HCT116 (cell line): ENCODE measurements around the gene SLC2A13. TPM values are rescaled to one million over a fixed set of nuclear protein-coding genes. Genes with fewer than 3 reads are reported as not detected.
A peak's percentile ranks its signal among the peaks of the same experiment; 100 is the strongest.

ENCODE experiments used
- ATAC-seq: fragments of 200-7000 bp; cut with Tn5 transposase; 2 replicates; pipeline ENCODE4 v1.9.1; 2020; ENCODE audit warnings: mild to moderate bottlenecking, moderate library complexity
- BruUV-seq: library from RNA; stranded (reverse); fragments of 400-500 nt; replicated peaks from 2 replicates; lab custom pipeline; 2021; lab: Mats Ljungman, UMichigan
- CTCF ChIA-PET: fragments of 300-600 bp; sonication (Branson Sonifier 250); formaldehyde crosslinking; loops from one replicate; lab custom pipeline; 2021; ENCODE audit warnings: antibody characterized with exemption; lab: Charles Lee
- POLR2A ChIA-PET: fragments of 300-600, 350-600 bp; sonication (Branson Sonifier 250); formaldehyde crosslinking; loops from one replicate; lab custom pipeline; 2021; ENCODE audit warnings: antibody characterized with exemption; lab: Charles Lee
- RAD21 ChIA-PET, 2 experiments: fragments of 300-600 bp; sonication (Branson Sonifier 250); formaldehyde crosslinking; loops; one replicate each; lab custom pipeline; 2023; ENCODE audit warnings: low total read pairs in 2 of 2; ENCODE audit not compliant: uncharacterized antibody in 2 of 2, unreplicated experiment in 2 of 2, low non-redundant PET in 1 of 2; lab: Charles Lee
- DNase-seq: peaks from one replicate; pipeline ENCODE4 v3.0.0-alpha.2; 2010; ENCODE audit warnings: low read depth, low spot score
- H2AFZ ChIP-seq: fragments of 200-600 bp; shearing (Covaris generic), sonication (generic); 2 replicates; pipeline ENCODE4 v1.6.1; 2017; ENCODE audit warnings: low read depth, mixed run types, mixed read lengths, antibody characterized with exemption, low read length; ENCODE audit not compliant: poor library complexity, severe bottlenecking
- H3K27ac ChIP-seq: 2 replicates; pipeline ENCODE4 v1.5.1; 2012; ENCODE audit warnings: low read depth, low read length
- H3K27me3 ChIP-seq: fragments of 200-600 bp; sonication (generic); 2 replicates; pipeline ENCODE4 v1.6.1; 2016; ENCODE audit warnings: mixed run types, low read length, mixed read lengths; ENCODE audit not compliant: insufficient read depth
- H3K36me3 ChIP-seq, 2 experiments: fragments of 200-500 bp in 1 of 2; fragments of 200-600 bp in 1 of 2; sonication (Bioruptor generic) in 1 of 2; sonication (generic) in 1 of 2; 2 replicates each; pipeline versions ENCODE4 v1.5.1 to v1.6.1; 2014 to 2016; ENCODE audit warnings: low read length in 2 of 2, inconsistent platforms in 1 of 2, mixed read lengths in 1 of 2, mixed run types in 1 of 2; ENCODE audit not compliant: insufficient read depth in 2 of 2, control insufficient read depth in 1 of 2
- H3K4me1 ChIP-seq, 2 experiments: fragments of 200-600 bp in 1 of 2; sonication (generic) in 1 of 2; 2 replicates each; pipeline versions ENCODE4 v1.5.1 to v1.6.1; 2012 to 2017; ENCODE audit warnings: low read length in 2 of 2, inconsistent platforms in 1 of 2, mild to moderate bottlenecking in 1 of 2, mixed read lengths in 1 of 2, mixed run types in 1 of 2, moderate library complexity in 1 of 2; ENCODE audit not compliant: insufficient read depth in 2 of 2, control insufficient read depth in 1 of 2
- H3K4me2 ChIP-seq: fragments of 200-600 bp; sonication (generic); 2 replicates; pipeline ENCODE4 v1.6.1; 2017; ENCODE audit warnings: mixed run types, low read length, mixed read lengths
- H3K4me3 ChIP-seq, 2 experiments: fragments of 200-600 bp in 1 of 2; sonication (generic) in 1 of 2; replicated peaks in 1 of 2; 2 replicates each; pipeline ENCODE4 v1.5.1; 2011 to 2016; ENCODE audit warnings: low read length in 2 of 2, control low read depth in 1 of 2, low read depth in 1 of 2, mild to moderate bottlenecking in 1 of 2, mixed read lengths in 1 of 2, mixed run types in 1 of 2
- H3K79me2 ChIP-seq: fragments of 200-600 bp; sonication (generic); 2 replicates; pipeline ENCODE4 v1.6.1; 2017; ENCODE audit warnings: mild to moderate bottlenecking, mixed run types, low read length, moderate library complexity, mixed read lengths; ENCODE audit not compliant: insufficient read depth
- H3K9ac ChIP-seq: fragments of 200-600 bp; sonication (generic); 2 replicates; pipeline ENCODE4 v1.6.1; 2016; ENCODE audit warnings: low read length, mixed read lengths
- H3K9me2 ChIP-seq: fragments of 200-600 bp; sonication (generic), shearing (Covaris generic); 2 replicates; pipeline ENCODE4 v1.6.1; 2017; ENCODE audit warnings: mixed run types, mild to moderate bottlenecking, moderate library complexity; ENCODE audit not compliant: insufficient read depth
- H3K9me3 ChIP-seq, 2 experiments: fragments of 200-500 bp in 1 of 2; fragments of 200-600 bp in 1 of 2; sonication (Bioruptor generic) in 1 of 2; sonication (generic) in 1 of 2; 2 replicates each; pipeline ENCODE4 v1.6.1; 2014 to 2017; ENCODE audit warnings: low read length in 2 of 2, mixed read lengths in 2 of 2, inconsistent platforms in 1 of 2, low read depth in 1 of 2, mild to moderate bottlenecking in 1 of 2, mixed run types in 1 of 2, moderate library complexity in 1 of 2; ENCODE audit not compliant: control insufficient read depth in 1 of 2, insufficient read depth in 1 of 2
- H4K20me1 ChIP-seq: fragments of 200-600 bp; sonication (generic), shearing (Covaris generic); 2 replicates; pipeline ENCODE4 v1.6.1; 2017; ENCODE audit warnings: mixed run types, mild to moderate bottlenecking, moderate library complexity; ENCODE audit not compliant: insufficient read depth
- CBX3 ChIP-seq: IDR thresholded peaks from 2 replicates; pipeline ENCODE4 v1.6.1; 2012; ENCODE audit warnings: low read depth
- CEBPB ChIP-seq: IDR thresholded peaks from 2 replicates; pipeline ENCODE4 v1.6.1; 2012; ENCODE audit warnings: low read depth
- CTCF ChIP-seq, 3 experiments: fragments of 200-600 bp in 1 of 3; sonication (generic) in 1 of 3; IDR thresholded peaks in 2 of 3; conservative IDR thresholded peaks in 1 of 3; 2 replicates each; pipeline ENCODE4 v1.5.1; 2012 to 2017; ENCODE audit warnings: low read depth in 2 of 3, low read length in 2 of 3, antibody characterized with exemption in 1 of 3, borderline replicate concordance in 1 of 3, control low read depth in 1 of 3, mild to moderate bottlenecking in 1 of 3, mixed read lengths in 1 of 3, mixed run types in 1 of 3, moderate library complexity in 1 of 3; ENCODE audit not compliant: insufficient read depth in 1 of 3
- EGR1 ChIP-seq: IDR thresholded peaks from 2 replicates; pipeline ENCODE4 v1.6.1; 2012; ENCODE audit warnings: low read depth
- ELF1 ChIP-seq: IDR thresholded peaks from 2 replicates; pipeline ENCODE4 v1.6.1; 2012; ENCODE audit warnings: low read depth, borderline replicate concordance
- EZH2phosphoT487 ChIP-seq: fragments of 200-600 bp; IDR thresholded peaks from 2 replicates; pipeline ENCODE4 v1.6.1; 2018; ENCODE audit warnings: antibody characterized with exemption, borderline replicate concordance
- MAX ChIP-seq: IDR thresholded peaks from 2 replicates; pipeline ENCODE4 v1.6.1; 2012
- POLR2A ChIP-seq: IDR thresholded peaks from 2 replicates; pipeline ENCODE4 v1.7.0; 2011; ENCODE audit warnings: borderline replicate concordance; ENCODE audit not compliant: insufficient read depth, insufficient read length; ENCODE audit errors: extremely low read depth
- POLR2AphosphoS5 ChIP-seq: IDR thresholded peaks from 2 replicates; pipeline ENCODE4 v1.6.1; 2011; ENCODE audit warnings: mild to moderate bottlenecking, low read depth, low read length, moderate library complexity
- RAD21 ChIP-seq: IDR thresholded peaks from 2 replicates; pipeline ENCODE4 v1.6.1; 2012; ENCODE audit warnings: low read depth, mild to moderate bottlenecking
- SIN3A ChIP-seq: IDR thresholded peaks from 2 replicates; pipeline ENCODE4 v1.6.1; 2012; ENCODE audit warnings: low read depth
- SRF ChIP-seq: IDR thresholded peaks from 2 replicates; pipeline ENCODE4 v1.6.1; 2012; ENCODE audit warnings: low read depth
- TCF7L2 ChIP-seq: IDR thresholded peaks from 2 replicates; pipeline ENCODE4 v1.7.0; 2011; ENCODE audit warnings: borderline replicate concordance, inconsistent platforms; ENCODE audit not compliant: insufficient read depth, insufficient read length; ENCODE audit errors: extremely low read depth
- YY1 ChIP-seq: IDR thresholded peaks from 2 replicates; pipeline ENCODE4 v1.6.1; 2011; ENCODE audit warnings: low read length, low read depth, moderate library complexity, mild to moderate bottlenecking; ENCODE audit not compliant: insufficient replicate concordance; ENCODE audit errors: extremely low read depth
- ZFX ChIP-seq: fragments of 450-650 bp; IDR thresholded peaks from 2 replicates; pipeline ENCODE4 v1.6.1; 2017
- intact Hi-C: fragments of 100-400 bp; cut with micrococcal nuclease; formaldehyde crosslinking; loops from 2 replicates; pipeline ENCODE4 v1.10.0; 2022
- total RNA-seq: library from RNA; stranded (reverse); gene quantifications from one replicate; pipeline ENCODE4 v1.2.1, GENCODE V29; 2021; ENCODE audit not compliant: unreplicated experiment
- TF ChIP-seq, protein P1 (sequence below): IDR thresholded peaks from 2 replicates; pipeline ENCODE4 v1.6.1; 2012
- TF ChIP-seq, protein P2 (sequence below): IDR thresholded peaks from 2 replicates; pipeline ENCODE4 v1.6.1; 2011; ENCODE audit warnings: mild to moderate bottlenecking, low read length, moderate library complexity; ENCODE audit not compliant: insufficient replicate concordance; ENCODE audit errors: extremely low read depth

The SLC2A13 gene
- total RNA-seq, 1 experiment from 2014 or later, result 6.8 TPM

DNA sequence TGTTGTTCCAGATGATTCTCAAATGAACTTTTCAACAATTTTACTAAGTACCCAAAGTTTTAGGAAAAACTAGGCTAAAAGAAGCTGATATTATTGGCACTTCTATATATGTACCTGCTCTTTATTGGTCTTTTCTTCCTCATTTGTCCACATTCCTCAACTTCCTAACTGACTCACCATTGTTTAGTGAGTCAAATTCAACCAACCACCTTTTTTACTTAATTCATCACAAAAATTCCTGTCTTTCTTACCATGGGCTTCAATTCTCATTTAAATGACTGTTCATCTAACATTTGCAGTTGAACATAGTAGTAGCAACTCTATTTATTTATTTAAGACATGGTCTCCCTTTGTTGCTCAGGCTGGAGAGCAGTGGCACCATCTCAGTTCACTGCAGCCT is 47.6 kb upstream of the SLC2A13 start:
- Histone ChIP-seq H3K79me2 (no peaks in the 10 kb centered on the region), H2AFZ (peak overlapping the region; percentile 45), H3K9me2 (no peaks in the 10 kb centered on the region), H3K36me3 (no peaks in the 10 kb centered on the region), H3K4me3 (no peak overlapping the region), H3K27ac (no peak overlapping the region), H3K4me2 (no peak overlapping the region), H3K9me3 (no peaks in the 10 kb centered on the region), H3K9ac (no peak overlapping the region), H3K4me1 (no peaks in the 10 kb centered on the region), H4K20me1 (no peaks in the 10 kb centered on the region), H3K27me3 (no peaks in the 10 kb centered on the region)
- RAD21 ChIA-PET, result no interaction called here
- TF ChIP-seq POLR2A (no peak), MAX (no peak), EZH2phosphoT487 (no peak), CEBPB (no peak), ELF1 (no peak), CTCF (IDR thresholded peaks at IDR 0.05 in 2 of 3, conservative IDR thresholded peaks at IDR 0.05 in 1 of 3; ENCODE audit: borderline replicate concordance in 1 of 3, insufficient read depth in 1 of 3, low read depth in 2 of 3, low read length in 2 of 3) (no peak), EGR1 (no peak), ZFX (no peak), POLR2AphosphoS5 (no peak), YY1 (no peak), SRF (no peak), TCF7L2 (no peak), SIN3A (no peak), RAD21 (no peak), CBX3 (no peak)
- TF ChIP-seq, protein P1, sequence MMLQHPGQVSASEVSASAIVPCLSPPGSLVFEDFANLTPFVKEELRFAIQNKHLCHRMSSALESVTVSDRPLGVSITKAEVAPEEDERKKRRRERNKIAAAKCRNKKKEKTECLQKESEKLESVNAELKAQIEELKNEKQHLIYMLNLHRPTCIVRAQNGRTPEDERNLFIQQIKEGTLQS, result no peak
- TF ChIP-seq, protein P2, sequence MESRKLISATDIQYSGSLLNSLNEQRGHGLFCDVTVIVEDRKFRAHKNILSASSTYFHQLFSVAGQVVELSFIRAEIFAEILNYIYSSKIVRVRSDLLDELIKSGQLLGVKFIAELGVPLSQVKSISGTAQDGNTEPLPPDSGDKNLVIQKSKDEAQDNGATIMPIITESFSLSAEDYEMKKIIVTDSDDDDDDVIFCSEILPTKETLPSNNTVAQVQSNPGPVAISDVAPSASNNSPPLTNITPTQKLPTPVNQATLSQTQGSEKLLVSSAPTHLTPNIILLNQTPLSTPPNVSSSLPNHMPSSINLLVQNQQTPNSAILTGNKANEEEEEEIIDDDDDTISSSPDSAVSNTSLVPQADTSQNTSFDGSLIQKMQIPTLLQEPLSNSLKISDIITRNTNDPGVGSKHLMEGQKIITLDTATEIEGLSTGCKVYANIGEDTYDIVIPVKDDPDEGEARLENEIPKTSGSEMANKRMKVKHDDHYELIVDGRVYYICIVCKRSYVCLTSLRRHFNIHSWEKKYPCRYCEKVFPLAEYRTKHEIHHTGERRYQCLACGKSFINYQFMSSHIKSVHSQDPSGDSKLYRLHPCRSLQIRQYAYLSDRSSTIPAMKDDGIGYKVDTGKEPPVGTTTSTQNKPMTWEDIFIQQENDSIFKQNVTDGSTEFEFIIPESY, result no peak
- no TSS peak for BruUV-seq
- intact Hi-C loops, result no loop called here
- CTCF ChIA-PET, result interaction anchor here (2.3 kb wide), 1 partner anchor 160 kb away, joined by 9 read pairs; no protein-coding TSS in a partner anchor
- POLR2A ChIA-PET, result no interaction called here
- DNase-seq (no peak), ATAC-seq (no peak)
